Peyer's patch (tissue), 4 donors: ENCODE results near the gene ARNT2.

Experiments used
- POLR2A ChIP-seq, 2 donors: fragments of 450-650 bp; IDR thresholded peaks; one replicate each; pipeline ENCODE4 v1.5.1; 2017; ENCODE audit warnings: antibody characterized with exemption in 2 of 2, mild to moderate bottlenecking in 2 of 2, moderate library complexity in 2 of 2
- TF ChIP-seq, protein P1 (sequence below), 6 experiments: fragments of 450-650 bp in 4 of 6; fragments of 200-600 bp in 2 of 6; sonication (generic) in 1 of 6; IDR thresholded peaks; one replicate each; pipeline ENCODE4 v1.5.1; 2017 to 2019; ENCODE audit warnings: antibody characterized with exemption in 6 of 6, mild to moderate bottlenecking in 3 of 6, moderate library complexity in 1 of 6

DNA sequence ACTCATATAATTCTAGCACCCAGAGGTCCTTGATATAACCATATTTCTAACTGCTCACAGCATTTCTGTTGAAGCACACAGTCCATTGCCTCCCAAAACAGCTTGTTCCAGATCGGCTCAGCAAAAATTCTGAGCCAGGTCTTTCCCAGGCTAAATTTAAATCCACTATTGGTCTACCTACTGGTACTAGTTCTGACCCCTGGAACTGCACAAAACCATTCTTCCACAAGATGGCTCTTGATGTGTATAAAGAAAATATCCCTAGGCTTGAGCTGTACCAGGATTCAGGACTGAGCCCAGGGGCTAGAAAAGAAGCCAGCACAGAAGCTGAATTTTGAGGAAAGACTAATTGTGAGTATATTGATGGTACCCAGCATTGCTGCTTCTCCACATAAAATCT is 215.5 kb downstream of the ARNT2 start:
- TF ChIP-seq, protein P1, sequence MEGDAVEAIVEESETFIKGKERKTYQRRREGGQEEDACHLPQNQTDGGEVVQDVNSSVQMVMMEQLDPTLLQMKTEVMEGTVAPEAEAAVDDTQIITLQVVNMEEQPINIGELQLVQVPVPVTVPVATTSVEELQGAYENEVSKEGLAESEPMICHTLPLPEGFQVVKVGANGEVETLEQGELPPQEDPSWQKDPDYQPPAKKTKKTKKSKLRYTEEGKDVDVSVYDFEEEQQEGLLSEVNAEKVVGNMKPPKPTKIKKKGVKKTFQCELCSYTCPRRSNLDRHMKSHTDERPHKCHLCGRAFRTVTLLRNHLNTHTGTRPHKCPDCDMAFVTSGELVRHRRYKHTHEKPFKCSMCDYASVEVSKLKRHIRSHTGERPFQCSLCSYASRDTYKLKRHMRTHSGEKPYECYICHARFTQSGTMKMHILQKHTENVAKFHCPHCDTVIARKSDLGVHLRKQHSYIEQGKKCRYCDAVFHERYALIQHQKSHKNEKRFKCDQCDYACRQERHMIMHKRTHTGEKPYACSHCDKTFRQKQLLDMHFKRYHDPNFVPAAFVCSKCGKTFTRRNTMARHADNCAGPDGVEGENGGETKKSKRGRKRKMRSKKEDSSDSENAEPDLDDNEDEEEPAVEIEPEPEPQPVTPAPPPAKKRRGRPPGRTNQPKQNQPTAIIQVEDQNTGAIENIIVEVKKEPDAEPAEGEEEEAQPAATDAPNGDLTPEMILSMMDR (IDR thresholded peaks at IDR 0.05): peak in 3 of 6 experiments; percentile 38 to 65 (median 39)
- no peak for TF ChIP-seq POLR2A (IDR thresholded peaks at IDR 0.05)
